ENCODE measurements around the gene FCHSD2. TPM values are rescaled to one million over a fixed set of nuclear protein-coding genes. Genes with fewer than 3 reads are reported as not detected.
"Not testable (repeated sequence)": the region's sequence is repeated elsewhere in the genome, so short reads cannot be mapped to it uniquely, and the experiment has no call there.

FCHSD2 gene
- total RNA-seq, 2 donors from 2014 or later: 20.0 to 22.1 TPM

DNA sequence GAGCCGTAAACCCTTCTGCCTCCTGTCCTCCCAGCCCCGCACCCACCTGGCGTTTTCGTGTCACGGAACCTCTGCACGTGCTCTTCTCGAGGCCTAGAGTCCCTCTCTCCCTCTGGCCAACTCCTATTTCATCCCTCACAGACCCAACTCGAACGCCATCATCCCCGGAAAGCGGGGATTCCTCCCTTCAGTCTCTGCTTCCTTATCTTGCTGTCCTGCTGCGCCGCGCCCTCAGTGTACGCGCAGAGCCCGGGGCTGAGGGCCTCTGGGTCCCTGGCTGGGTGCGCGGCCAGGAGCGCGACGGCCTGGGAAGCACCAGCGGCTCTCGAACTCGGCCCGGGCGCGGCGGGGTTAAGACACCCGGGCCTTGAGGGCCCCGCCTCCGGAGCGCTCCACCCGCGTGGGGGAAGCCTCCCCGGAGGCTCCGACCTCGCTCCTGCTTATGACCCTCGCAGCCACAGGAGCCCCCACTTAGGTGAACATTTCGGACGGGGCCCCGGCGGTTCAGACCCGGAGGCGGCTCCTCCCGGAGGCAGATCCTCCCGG, 328.3 kb downstream of the FCHSD2 start:
- intact Hi-C loops (cut with DNase I, micrococcal nuclease): loop anchor here in 1 of 2 donors (5.0 kb wide), 1 partner anchor 92 kb away; no protein-coding TSS in a partner anchor
- DNase-seq: peak; percentile 80 to 91
- peak; percentile 77 for ATAC-seq

DNA sequence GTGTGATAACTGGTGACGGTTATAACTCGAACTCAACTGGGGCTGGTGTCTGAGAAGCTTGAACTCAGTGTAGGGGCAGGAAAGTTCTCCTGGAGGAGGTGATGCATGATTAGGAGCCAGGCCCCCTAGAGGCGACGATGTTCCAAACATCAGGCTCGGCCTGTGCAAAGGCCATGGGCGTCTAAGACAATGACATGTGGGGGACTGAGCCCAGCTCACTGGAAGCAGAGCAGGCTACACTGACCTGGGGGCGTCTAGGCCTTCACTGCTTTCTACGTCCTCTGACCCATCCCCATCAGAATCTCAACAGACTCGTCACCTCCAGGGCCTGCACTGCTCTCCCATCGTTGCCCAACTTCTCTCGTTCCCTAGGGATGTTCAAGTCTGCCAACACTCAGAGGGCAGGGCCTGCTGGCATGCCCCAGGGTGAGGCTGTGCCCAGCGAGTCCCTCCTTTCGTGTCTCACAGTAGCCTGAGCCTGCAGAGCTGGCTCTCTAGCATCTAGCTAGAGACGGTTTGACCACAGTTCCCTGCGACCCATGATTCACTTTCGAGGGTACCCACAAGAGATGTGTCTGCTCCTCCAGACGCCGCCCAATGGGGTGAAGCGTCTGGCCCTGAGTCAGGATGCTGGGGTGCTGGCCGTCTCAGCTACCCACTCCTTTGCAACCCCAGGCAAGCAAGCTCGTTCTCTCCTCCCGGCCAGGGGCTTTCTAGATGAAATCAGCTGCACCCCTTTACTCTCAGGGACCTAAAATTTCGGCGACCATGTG, 329.0 kb downstream of the FCHSD2 start:
- intact Hi-C loops (cut with DNase I, micrococcal nuclease): loop anchor here in 1 of 2 donors (5.0 kb wide), 1 partner anchor 91 kb away; no protein-coding TSS in a partner anchor
- DNase-seq (peak; percentile 69 to 75), ATAC-seq (peak; percentile 28)

DNA sequence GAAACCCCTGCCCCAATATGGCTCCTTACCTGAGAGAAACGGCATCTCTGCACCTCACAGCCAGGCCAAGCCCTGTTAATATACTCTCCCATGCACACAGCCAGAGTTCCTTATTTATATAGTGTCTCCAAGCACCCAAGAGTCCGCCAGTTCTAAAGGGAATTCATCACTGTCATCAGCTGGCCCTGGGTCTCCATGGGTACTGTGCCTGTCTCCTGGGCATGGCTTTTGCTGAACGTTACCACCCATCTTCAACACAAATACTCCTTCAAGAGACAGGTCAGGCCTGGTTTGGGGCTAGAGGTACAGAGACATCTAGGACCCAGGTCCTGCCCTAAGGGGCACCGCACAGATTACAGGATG, 329.5 kb downstream of the FCHSD2 start:
- no peak for DNase-seq
- peak; percentile 4 for ATAC-seq
- intact Hi-C loops (cut with DNase I, micrococcal nuclease): loop anchor here in 1 of 2 donors (5.0 kb wide), 1 partner anchor 90 kb away; no protein-coding TSS in a partner anchor

DNA sequence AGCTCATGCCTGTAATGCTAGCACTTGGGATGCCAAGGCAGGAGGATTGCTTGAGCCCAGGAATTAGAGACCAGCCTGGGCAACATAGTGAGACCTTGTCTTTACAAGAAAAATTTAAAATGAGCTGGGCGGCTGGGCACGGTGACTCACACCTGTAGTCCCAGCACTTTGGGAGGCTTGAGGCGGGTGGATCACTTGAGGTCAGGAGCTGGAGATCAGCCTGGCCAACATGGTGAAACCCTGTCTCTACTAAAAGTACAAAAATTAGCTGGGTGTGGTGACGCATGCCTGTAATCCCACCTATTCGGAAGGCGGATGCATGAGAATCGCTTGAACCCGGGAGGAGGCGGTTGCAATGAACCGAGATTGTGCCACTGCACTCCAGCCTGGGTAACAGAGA, 330.4 kb downstream of the FCHSD2 start:
- not testable (repeated sequence) for DNase-seq, ATAC-seq
- intact Hi-C loops (cut with DNase I, micrococcal nuclease): loop anchor here in 1 of 2 donors (5.0 kb wide), 1 partner anchor 89 kb away; no protein-coding TSS in a partner anchor

DNA sequence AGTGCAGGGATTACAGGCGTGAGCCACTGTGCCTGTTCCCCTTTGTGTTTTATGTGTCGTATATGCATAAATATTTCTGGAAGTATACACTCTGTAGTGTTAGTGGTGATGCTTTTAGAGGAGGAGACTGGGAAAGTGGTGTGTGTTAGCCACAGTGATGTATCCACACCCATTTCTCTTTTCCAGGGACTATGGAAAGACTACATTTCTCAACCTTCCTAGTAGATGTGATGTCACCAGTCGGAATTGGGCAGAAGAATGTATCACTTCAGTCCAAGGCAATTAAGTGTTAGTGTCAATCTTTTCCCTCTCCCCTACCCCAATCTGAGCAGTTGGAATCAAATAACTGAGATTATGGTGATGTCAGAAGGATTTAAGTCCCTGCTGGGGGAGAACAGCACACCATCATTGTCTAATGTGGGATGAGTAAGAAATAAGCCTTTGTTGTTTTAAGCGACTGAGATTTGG, 333.8 kb downstream of the FCHSD2 start:
- no peak for ATAC-seq
- intact Hi-C loops (cut with DNase I, micrococcal nuclease): no loop called here

DNA sequence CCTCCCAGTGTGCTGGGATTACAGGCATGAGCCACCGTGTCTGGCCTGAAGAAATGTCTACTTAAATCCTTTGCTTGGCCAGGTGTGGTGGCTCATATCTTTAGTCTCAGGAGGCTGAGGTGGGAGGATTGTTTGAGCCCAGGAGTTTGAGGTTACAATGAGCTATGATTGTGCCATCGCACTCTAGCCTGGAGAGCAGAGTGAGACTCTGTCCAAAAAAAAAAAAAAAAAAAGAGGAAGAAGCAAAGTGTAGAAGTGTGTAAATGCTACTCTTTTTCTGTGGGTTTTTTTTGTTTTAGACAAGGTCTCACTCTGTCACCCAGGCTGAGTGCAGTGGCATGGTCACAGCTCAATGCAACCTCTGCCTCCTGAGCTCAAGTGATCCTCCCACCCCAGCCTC, 334.3 kb downstream of the FCHSD2 start:
- intact Hi-C loops (cut with DNase I, micrococcal nuclease): no loop called here
- DNase-seq: no peak
- ATAC-seq: no peak

More for the DNA sequence above, 333.8 kb downstream of the FCHSD2 start:
- DNase-seq: no peak

DNA sequence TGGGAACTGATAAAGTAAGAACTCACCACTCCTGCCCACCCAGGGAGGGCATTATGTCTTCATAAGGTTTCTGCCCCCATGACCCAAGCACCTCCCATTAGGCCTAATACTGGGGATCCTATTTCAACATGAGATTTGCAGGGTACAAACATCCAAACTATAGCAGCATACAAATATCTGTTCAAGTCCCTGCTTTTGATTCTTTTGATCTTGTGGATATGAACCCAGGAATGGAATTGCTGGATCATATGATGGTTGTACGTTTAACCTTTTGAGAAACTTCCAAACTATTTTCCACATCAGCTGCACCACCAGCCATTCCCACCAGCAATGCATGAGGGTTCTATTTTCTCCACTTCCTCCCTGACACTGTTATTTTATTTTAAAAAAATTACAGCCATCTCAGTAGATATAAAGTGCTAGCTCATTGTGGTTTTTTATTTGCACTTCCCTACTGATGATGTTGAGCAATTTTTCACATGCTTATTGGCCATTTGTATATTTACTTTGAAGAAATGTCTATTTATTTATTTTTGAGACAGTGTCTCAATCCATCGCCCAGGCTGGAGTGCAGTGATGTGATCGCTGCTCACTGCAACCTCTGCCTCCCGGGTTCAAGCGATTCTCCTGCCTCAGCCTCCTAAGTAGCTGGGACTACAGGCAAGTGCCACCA, 335.0 kb downstream of the FCHSD2 start:
- ATAC-seq: no peak
- intact Hi-C loops (cut with DNase I, micrococcal nuclease): no loop called here
- no peak for DNase-seq

DNA sequence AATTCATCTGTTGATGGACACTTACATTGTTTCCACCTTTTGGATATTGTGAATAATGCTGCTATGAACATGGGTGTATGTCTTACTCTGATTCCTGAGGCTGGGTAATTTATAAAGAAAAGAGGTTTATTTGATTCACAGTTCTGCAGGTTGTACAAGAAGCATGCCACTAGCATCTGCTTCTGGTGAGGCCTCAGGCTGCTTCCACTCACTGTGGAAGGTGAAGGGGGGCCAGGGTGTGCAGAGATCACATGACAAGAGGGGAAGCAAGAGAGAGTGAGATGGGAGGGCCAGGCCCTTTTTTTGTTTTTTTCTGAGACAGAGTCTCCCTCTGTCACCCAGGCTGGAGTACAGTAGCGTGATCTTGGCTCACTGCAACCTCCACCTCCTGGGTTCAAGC, 335.7 kb downstream of the FCHSD2 start:
- ATAC-seq; intact Hi-C loops (cut with DNase I, micrococcal nuclease); DNase-seq: not testable (repeated sequence)

DNA sequence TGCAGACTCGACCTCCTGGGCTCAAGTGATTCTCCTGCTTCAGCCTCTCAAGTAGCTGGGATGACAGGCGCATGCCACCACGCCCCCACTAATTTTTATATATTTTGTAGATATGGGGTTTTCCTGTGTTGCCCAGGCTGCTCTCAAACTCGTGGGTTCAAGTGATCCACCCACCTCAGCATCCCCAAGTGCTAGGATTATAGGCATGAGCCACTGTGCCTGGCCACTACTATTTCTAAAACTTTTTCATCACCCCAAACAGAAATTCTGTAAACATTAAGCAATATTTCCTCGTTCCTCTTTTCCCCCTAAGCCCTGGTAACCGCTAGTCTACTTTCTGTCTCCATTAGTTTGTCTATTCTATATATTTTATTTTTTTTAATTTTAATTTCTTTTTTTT, 336.9 kb downstream of the FCHSD2 start:
- no peak for DNase-seq
- intact Hi-C loops (cut with DNase I, micrococcal nuclease): no loop called here
- ATAC-seq: no peak

DNA sequence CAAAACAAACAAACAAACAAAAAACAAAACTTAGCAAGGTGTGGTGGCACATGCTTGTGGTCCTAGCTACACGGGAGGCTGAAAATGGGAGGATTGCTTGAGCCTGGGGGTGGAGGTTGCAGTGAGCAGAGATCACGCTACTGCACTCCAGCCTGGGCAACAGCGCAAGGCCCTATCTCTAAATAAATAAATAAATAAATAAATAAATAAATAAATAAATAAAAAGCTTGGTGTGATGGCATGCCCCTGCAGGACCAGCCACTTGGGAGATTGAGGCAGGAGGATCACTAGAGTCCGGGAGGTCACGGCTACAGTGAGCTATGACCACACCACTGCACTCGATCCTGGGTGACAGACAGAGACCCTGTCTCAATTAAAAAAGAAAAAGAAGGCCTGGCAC, 339.3 kb downstream of the FCHSD2 start:
- ATAC-seq (no peak), DNase-seq (no peak)
- intact Hi-C loops (cut with DNase I, micrococcal nuclease): no loop called here

DNA sequence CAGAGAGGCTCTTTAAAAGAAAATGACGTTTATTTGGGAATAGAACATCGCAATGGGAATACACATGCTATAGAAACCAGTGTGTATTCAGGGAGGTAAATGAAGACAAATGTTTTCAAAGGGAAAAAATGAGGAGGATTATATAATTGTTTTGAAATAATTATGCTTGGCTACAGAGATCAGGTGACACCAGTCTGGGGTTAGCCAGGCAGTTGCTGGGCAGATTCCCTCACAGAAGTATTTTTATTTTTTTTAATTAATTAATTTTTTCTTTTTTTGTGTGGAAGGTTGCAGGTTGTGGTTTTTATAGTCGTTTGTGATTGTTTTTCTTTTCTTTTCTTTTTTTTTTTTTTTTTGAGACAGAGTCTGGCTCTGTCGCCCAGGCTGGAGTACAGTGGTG, 342.7 kb downstream of the FCHSD2 start:
- intact Hi-C loops (cut with DNase I, micrococcal nuclease): no loop called here
- DNase-seq (no peak), ATAC-seq (no peak)

DNA sequence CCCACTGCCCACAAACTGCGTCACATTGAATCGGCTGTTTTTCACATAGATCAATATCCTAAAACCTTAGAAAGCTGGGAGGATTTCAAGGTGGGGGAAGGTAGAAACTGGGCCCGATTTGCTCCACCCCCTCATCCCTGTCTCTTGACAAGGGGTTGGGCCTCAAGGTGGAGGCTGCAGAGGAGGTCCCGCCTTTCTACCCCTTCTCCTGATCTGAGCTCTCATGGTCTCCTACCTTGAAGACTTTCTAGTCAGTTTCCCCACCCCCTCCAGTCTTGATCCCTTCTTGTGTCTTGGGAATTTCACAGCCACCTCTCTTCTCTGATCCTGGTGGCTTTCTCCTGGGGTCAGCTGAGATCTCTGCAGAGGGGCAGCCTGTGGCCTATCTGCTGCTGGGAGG, 343.8 kb downstream of the FCHSD2 start:
- DNase-seq (no peak), ATAC-seq (no peak)
- intact Hi-C loops (cut with DNase I, micrococcal nuclease): no loop called here

DNA sequence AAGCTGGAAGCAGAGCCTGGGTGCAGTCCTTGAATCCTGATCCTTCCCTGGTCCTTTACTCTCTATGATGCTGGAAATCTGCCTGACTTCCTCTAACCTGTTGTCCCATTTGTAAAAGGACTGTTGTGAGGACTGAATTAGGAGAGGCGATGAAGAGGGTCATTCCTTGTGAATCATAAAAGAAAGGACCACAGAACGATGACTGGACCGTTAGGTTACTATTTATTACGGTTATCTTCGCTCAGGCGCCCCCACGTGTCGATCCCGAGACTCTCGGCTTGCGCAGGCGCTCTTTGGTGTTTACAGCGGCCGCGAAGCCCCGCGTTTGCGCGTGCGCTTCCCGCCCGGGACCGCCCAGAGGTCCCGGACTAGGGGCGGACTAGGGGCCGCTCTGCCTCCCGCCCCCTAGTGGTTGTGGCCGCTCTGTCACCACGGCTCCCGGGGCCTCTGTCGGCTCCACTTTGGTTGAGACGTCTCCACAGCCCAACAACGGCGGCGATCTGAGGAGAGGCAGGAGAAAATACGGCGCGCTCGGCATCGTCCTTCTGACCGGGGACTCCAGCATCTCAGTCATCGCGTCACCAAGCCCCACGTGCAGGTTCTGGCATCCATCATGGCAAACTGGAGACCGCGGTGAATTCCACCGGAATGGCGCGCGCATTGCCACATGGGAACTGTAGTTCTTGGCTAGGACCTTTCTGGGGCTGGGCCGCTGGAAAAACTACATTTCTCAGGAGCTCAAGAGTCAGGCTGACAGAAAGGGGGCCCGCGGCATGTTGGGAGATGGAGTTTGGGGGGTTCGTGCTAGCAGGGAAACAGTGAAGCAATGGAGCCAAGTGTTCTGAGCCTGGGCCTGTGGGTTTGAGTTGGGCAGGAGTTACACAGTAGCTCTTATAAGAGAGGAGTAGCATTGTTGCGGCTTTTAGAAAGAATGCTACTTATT, 348.4 kb downstream of the FCHSD2 start, which contains the start of gene STARD10:
Gene STARD10, minus strand, starts transcription at position 623 of the 943 bp plus-strand sequence. CDS start 12,866 bp downstream, outside the sequence.
- DNase-seq (peak; percentile 95 to 99), ATAC-seq (peak; percentile 95)
- intact Hi-C loops (cut with DNase I, micrococcal nuclease): loop anchor here in 1 of 2 donors (5.0 kb wide), 1 partner anchor 66 kb away; no protein-coding TSS in a partner anchor

DNA sequence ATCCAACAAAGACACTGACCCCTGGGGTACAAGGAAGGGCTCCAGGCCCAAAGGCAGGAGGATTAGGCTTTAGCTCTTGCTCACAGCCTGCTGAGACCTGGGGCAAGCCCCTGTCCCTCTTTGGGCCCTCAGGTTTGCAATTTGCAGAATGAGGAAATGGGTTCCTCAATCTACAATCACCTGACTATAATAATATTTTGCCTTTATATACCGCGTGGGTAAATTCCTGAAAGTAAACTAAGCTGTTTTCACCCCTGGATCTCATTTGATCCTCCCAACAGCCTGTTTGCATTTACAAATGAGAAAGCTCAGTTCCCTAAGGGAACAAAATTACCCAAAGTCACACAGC, 349.1 kb downstream of the FCHSD2 start:
- ATAC-seq (no peak), DNase-seq (no peak)
- intact Hi-C loops (cut with DNase I, micrococcal nuclease): loop anchor here in 1 of 2 donors (5.0 kb wide), 1 partner anchor 66 kb away; no protein-coding TSS in a partner anchor

DNA sequence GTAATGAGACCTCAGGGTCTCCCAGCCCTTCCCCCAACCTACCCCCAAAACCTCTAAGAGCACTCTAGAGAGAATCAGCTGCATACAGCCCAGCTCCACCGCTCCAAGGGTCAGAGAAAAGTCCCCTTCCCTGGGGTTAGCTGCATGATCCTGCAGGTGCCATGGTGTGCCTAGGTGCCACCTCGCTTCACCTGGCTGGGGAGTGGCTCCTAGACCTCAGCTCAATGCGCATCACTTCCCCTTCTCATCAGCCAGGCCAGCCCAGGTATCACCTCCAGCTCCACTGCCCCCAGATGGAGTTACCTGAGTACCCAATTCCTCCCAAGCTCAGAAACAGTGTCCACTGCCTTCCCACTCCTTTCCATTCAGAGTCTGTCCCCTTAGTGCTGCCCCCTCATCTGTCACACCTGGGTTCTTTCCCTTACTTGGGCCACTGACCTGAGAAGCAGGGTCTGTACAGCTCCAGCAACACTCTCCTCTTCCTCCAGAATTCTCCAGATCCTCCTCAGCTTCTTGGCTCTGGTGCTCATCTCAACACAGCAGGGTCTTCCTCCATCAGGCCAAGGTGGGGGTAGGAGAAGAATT, 349.6 kb downstream of the FCHSD2 start:
- DNase-seq (no peak), ATAC-seq (no peak)
- intact Hi-C loops (cut with DNase I, micrococcal nuclease): loop anchor here in 1 of 2 donors (5.0 kb wide), 1 partner anchor 65 kb away; no protein-coding TSS in a partner anchor

DNA sequence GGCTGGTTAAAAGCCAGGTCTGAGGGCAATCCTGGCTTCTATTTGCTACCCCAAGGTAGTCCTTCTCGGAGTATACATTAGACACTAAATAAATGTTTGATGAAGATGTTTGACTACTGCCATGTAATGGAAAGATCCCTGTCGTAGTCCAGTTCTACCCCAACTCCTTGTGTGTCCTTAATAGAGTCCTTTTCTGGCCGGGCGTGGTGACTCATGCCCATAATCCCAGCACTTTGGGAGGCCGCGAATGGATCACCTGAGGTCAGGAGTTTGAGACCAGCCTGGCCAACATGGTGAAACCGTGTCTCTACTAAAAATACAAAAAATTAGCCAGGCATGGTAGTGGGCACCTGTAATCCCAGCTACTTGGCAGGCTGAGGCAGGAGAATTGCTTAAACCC, 350.9 kb downstream of the FCHSD2 start:
- not testable (repeated sequence) for ATAC-seq, DNase-seq
- intact Hi-C loops (cut with DNase I, micrococcal nuclease): loop anchor here in 1 of 2 donors (5.0 kb wide), 1 partner anchor 64 kb away; no protein-coding TSS in a partner anchor

DNA sequence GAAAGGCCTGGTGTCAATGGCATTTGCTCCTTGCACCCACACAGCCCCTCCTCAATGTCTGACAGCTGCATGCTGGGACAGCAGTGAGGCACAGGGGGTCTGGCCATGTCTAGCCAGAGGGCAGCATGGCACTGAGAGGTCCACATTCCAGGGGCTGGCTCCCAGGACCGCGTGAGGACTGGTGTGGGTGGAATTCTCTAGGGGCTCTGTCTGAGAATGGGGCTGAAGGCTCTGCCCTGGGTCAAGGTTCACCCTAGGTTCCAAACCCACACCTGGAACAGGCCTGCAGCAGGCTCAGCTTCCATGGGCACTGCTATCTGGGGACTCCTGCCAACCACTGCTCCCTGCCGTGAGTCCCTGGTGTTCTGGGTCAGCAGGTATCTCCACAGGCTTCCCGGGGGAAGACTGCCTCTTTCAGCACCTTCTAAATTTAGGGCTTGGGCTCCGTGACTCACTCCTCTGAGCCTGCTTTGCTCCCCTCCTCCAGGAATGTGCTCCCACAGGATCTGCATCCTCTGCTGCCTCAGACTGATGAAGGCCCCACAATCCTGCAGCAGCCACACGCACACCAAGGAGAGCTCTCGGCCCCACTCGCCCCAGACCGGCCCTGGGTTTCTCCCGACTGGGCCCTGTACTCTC, 352.5 kb downstream of the FCHSD2 start:
- DNase-seq (no peak), ATAC-seq (no peak)
- intact Hi-C loops (cut with DNase I, micrococcal nuclease): loop anchor here in 1 of 2 donors (5.0 kb wide), 1 partner anchor 62 kb away; no protein-coding TSS in a partner anchor

Data from left colon (tissue), 2 donors.